GM19239 (cell line): Measurements from ENCODE around the gene IL1R2.
A peak's percentile ranks its signal among the peaks of the same experiment; 100 is the strongest.
"Not testable (repeated sequence)": the region's sequence is repeated elsewhere in the genome, so short reads cannot be mapped to it uniquely, and the experiment has no call there.

Experiments
- DNase-seq: peaks from one replicate; pipeline ENCODE4 v3.0.0; 2011; ENCODE audit warnings: low spot score; ENCODE audit not compliant: insufficient read length
- FAIRE-seq: peaks from 2 replicates; lab custom pipeline; 2011; peaks lifted over from hg19 to GRCh38; lab: Jason Lieb, UNC

Gene IL1R2

GRCh38 chr2:101995019-101995418 lies 3.3 kb downstream of the IL1R2 start:
- DNase-seq (no peak), FAIRE-seq (no peak)

GRCh38 chr2:101995804-101996203 lies 4.0 kb downstream of the IL1R2 start:
- FAIRE-seq: no peak

GRCh38 chr2:101998556-101998895 lies 6.8 kb downstream of the IL1R2 start:
- DNase-seq: no peak
- FAIRE-seq: no peak

More at GRCh38 chr2:101995804-101996203, 4.0 kb downstream of the IL1R2 start:
- DNase-seq: no peak

GRCh38 chr2:101998896-101999789 lies 7.4 kb downstream of the IL1R2 start:
- FAIRE-seq (no peak), DNase-seq (no peak)

- no peak for FAIRE-seq
- DNase-seq: no peak
Observed at GRCh38 chr2:102000012-102000411, 8.3 kb downstream of the IL1R2 start.

DNA sequence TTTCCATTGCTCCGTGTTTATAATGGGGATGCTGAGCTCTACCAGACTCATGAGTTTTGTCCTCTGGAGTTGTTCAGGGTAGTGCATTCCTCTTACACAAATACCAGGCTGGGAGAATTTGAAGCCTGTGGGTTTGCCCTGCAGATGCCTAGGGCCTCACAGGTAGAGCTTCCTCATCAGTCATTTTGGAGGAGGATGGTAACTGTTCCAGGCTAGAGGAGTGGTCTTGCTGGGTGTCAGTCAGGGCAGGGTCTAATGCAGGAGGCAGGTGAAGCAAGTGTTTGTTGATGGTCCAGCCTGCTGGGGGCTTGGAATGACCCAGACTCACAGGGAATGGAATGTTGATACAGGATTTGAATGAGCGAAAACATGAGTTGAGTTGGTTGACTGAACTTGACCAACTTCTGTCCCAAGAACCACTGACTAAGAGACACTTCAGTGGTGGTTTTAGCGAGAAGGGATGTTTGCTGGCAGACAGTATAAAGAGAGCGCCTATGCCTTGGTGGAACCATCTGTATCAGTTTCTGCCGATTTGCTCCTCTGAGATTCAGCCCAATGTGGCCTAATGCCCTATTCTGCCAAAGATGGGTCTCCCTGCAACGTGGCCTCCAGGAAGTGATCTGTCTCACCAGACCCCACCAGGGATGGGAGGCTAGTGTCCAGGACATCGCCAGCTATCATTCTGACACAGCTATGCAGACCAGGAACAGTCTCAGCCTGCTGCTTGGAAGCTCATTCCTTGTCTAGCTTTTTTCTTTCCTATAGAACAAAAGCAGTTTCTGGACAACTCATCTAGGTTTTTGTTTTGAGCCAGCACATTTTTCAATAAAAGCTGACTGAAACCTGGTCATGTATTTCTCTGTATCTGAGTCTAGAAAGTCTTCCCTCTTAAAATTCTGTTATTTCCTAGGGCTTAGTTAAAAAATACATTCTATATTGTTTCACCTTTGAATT lies 9.3 kb downstream of the IL1R2 start:
- no peak for DNase-seq
- no peak for FAIRE-seq

GRCh38 chr2:102001767-102002142 lies 10.0 kb downstream of the IL1R2 start:
- FAIRE-seq: no peak
- DNase-seq: no peak

DNA sequence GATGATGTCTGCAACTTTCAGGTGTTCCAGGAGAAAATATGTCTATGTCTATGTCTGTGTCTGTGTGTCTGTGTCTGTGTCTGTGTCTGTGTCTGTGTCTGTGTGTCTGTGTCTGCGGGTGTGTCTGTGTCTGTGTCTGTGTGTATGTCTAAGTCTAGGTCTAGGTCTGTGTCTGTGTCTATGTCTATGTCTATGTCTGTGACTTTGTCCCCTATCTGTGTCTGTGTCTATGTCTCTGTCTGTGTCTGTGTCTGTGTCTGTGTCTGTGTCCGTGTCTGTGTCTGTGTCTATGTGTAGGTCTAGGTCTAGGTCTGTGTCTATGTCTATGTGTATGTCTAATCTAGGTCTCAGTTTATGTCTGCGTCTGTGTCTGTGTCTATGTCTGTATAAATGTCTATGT lies 10.5 kb downstream of the IL1R2 start:
- FAIRE-seq (no peak), DNase-seq (no peak)

DNA sequence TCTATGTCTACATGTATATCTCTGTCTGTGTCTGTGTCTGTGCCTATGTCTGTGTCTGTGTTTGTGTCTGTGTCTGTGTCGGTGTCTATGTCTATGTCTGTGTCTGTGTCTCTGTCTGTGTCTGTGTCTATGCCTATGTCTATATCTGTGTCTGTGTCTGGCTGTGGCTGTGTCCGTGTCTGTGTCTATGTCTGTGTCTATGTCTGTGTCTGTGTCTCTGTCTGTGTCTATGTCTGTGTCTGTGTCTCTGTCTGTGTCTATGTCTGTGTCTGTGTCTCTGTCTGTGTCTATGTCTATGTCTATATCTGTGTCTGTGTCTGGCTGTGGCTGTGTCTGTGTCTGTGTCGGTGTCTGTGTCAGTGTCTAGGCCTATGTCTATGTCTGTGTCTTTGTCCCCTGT lies 11.1 kb downstream of the IL1R2 start:
- FAIRE-seq, DNase-seq: not testable (repeated sequence)

GRCh38 chr2:102003696-102004095 lies 11.9 kb downstream of the IL1R2 start:
- no peak for FAIRE-seq

GRCh38 chr2:102004581-102004980 lies 12.8 kb downstream of the IL1R2 start:
- no peak for FAIRE-seq

More at GRCh38 chr2:102003696-102004095, 11.9 kb downstream of the IL1R2 start:
- no peak for DNase-seq

DNA sequence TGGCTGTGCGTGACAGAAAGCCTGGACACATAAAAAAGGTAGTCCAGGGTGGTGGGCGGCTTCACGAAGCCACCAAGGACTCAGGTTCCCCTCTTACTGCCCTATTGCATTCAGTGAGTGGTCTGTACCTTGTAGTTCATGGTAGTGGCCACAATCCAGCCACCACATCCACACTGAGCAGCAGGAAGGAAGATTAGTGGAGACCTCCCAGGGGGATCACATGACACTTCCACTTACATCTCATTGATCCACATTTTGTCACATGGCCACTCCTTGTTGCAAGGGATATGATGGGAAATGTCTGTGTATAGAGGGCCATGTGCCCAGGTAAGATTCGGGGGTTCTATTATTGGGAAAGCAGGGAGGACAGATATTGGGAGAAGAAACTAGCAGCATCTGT lies 13.7 kb downstream of the IL1R2 start:
- FAIRE-seq (no peak), DNase-seq (no peak)

More at GRCh38 chr2:102004581-102004980, 12.8 kb downstream of the IL1R2 start:
- no peak for DNase-seq

DNA sequence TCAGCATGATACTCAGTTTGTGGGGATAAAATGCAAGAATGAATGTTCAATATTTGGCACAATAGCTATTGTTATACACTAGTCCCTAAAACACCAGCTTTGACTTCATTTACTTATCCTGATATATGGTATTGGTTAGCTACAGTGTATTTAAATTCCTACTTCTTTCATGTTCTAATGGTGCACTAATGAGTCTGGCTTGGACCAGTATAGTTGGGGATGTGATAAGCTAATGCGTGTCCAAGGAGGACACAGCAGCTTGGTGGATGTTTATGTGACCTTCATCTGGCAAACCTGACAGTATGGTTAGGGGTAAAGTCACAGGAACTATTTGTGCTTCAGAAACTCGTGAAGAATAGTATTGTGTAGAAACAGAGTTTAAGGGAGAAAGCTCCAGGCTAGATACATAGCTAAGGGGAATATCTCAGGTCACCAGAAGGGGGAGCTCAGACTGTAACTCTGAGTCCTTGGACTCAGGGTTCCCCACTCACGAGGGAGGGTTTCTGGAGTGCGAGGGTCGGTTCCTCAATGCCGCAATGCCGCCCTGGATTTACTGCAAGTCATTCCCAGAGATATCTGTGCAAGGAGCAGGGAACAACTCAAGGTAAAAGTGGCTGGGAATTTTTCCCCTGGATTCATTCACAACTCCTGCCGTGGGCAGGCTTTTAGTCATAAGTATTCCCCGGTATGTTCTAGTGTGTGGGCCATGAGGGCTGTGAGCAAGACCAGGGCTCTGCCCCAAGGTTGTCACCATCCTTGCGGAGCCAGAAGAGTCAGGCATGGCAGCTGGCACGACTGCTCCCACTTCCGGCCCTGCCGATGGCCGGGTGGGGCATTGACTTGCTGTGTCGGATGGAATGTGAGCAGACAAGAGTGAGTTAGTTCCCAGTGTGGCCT lies 14.5 kb downstream of the IL1R2 start:
- FAIRE-seq (no peak), DNase-seq (peak; percentile 33)

DNA sequence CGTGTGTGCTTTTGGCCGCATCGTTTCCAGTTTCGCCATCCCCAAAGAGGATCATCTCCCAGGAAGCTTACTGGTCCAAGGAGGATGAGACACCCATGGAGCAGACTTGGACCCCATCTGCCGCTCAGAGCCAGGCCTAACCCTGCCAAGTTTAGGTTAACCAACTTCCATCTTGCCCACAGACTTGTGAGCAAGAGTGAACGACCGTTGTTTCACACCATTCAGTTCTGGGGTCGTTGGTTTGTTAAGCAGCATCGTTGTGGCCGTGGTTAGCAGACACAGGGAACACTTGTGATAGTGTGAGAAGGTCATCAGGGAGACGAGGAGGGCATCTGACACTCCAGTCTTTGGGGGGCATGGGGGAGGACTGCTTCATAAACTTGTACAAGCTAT lies 15.1 kb downstream of the IL1R2 start:
- FAIRE-seq (no peak), DNase-seq (no peak)

DNA sequence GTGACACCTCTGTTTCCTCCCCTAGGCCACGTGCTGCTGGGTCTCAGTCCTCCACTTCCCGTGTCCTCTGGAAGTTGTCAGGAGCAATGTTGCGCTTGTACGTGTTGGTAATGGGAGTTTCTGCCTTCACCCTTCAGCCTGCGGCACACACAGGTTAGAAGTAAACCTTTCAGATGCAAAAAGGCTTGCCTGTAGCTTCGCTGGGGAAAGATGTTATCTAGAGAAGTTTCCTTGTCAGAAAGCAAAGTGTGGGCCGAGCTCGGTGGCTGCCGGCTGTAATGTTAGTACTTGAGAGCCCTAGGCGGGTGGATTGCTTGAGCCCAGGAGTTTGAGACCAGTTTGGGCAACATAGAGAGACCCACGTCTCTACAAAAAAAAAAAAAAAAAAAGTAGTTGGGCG lies 16.7 kb downstream of the IL1R2 start:
- no peak for DNase-seq
- no peak for FAIRE-seq

DNA sequence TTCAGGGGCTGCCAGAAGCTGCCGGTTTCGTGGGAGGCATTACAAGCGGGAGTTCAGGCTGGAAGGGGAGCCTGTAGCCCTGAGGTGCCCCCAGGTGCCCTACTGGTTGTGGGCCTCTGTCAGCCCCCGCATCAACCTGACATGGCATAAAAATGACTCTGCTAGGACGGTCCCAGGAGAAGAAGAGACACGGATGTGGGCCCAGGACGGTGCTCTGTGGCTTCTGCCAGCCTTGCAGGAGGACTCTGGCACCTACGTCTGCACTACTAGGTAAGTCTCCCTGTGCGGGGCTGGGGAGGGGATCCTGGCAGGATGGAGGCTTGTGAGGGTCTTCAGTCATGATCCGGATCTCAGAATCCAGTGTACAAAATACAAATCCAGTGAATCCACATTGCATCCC lies 17.8 kb downstream of the IL1R2 start:
- no peak for DNase-seq

DNA sequence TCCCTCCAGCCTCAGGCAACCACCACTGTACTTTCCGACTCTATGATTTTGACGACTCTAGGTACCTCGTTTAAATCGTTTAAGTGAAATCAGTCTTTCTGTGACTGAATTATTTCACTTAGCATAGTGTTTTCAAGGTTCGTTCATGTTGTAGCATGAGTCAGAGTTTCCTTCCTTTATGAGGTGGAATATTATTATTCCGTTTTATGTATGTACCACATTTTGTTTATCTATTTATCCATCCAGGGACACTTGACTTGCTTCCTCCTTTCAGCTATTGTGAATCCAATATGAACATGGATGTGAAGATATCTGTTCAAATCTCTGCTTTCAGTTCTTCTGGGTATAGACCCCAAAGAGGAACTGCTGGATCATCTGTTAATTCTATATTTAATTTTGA lies 19.1 kb downstream of the IL1R2 start:
- DNase-seq (no peak), FAIRE-seq (no peak)

More for the DNA sequence above, 17.8 kb downstream of the IL1R2 start:
- no peak for FAIRE-seq

- FAIRE-seq: no peak
- no peak for DNase-seq
Observed at GRCh38 chr2:102012061-102012614, 20.4 kb downstream of the IL1R2 start.

GRCh38 chr2:102013206-102014040 lies 21.7 kb downstream of the IL1R2 start:
- FAIRE-seq (no peak), DNase-seq (no peak)
